NK-92 (cell line): Measurements from ENCODE around the gene GRM1.

ENCODE experiments used
- DNase-seq: peaks from one replicate; lab custom pipeline; 2025; ENCODE audit not compliant: unreplicated experiment; lab: John Stamatoyannopoulos, UW

Gene GRM1

GRCh38 chr6:146444189-146444588 lies 415.3 kb downstream of the GRM1 start:
- no peak for DNase-seq

DNA sequence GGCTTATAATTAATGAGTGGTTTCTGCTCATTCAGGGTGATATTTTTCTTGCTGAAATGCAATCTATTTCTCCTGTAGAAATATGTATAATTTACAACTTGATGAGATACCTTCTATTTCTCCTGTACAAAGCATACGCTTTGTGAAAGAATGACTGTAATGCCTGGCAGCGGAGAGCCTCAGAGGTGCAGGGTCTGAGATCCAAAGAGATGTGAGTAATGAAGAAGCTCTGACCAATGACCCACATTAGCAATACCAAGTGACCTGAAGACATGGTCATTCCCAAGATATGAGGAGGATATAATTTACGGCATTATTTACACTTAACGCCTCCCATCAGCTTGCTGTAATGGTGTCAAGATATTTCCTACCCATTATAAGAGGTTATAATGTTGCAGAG lies 416.4 kb downstream of the GRM1 start:
- no peak for DNase-seq

DNA sequence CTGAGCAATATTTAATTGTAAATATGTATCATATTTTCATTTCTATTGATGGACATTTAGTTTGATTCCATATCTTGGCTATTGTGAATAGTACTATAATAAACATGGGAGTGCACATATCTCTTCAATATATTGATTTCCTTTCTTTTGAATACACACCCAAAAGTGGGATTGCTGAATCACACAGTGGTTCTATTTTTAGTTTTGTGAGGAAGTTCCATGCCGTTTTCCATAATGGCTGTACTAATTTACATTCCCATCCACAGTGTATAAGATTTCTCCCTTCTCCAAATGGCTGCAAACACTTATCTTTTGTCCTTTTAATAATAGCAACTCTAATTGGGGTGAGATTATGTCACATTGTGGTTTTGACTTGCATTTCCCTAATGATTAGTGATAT lies 428.0 kb downstream of the GRM1 start:
- no peak for DNase-seq

GRCh38 chr6:146460941-146461340 lies 432.1 kb downstream of the GRM1 start:
- no peak for DNase-seq

DNA sequence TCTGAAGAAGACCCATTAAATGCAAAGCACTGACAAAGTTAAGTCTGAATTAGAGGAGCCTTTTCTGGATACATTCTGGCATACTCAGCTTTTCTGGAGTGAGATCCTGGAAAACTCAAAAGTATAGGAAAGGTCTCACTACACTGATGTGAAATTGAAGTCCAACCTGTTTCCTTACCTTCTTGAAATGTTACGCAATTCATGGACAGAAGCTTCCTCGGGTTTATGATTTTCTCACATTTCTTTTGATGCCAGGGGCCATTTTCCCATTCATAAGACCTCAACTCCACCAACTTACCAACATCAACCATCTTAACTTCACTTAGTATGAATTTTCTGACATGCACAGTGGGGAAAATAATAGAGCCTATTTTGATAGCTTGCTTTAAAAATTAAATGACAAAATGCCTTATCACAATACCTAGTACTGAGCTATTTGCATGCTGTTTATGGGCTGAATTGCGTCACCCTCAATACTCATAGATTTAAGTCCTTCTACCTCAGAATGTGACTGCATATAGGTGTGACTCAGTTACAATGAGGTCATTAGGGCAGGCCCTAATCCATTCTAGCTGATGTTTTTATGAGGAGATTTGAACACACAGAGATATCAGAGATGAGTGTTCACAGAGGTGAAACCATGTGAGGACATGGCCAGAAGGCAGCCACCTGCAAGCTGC lies 441.4 kb downstream of the GRM1 start:
- no peak for DNase-seq

DNA sequence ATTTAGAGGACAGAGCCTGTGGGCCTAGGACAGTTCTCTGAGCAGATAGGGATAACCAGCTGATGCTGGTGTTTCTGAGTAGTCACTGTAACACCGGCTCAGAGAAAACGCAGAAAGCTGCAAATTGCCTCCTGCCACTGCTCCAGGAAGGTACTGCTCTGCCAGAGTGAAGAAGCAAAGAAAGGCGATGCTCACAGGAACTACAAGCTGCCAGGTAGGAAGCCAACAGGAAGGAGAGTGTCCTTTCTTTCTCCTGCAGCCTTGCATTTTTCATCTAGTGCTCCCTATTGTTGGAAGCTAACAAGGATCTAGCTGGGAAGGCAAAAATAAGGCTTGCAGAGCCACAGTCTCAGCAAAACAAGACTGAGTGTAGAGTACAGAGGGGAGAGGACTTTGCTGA lies 444.1 kb downstream of the GRM1 start:
- no peak for DNase-seq

GRCh38 chr6:146481527-146481926 lies 452.7 kb downstream of the GRM1 start:
- DNase-seq = no peak

- DNase-seq = no peak
These were observed 455.5 kb downstream of the GRM1 start for GRCh38 chr6:146484411-146484810.
